ENCODE data around the gene BSND.

The BSND gene

DNA sequence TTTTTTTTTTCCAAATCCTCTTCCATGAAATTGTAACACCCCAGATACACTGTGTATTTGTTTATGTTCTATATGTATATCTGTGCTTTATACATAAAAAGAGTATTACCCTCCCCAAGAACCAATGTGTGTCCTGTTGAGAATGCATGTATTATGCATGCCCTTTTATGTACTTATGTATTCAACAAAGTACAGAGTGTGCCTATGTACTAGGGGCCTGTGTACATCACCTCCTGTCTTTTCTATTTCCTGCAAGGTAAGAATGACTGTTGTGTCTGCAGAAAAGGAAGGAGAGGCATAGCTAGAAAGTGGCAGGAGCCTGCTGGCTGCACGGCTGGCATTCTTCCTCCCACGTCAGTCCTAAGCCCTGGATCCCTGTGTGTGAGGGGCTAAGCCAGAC is 11.3 kb upstream of the BSND start:
- no peak overlapping the region for H3K4me3 ChIP-seq (ENCODE audit: low read depth, low read length)
- TF ChIP-seq, protein P1, sequence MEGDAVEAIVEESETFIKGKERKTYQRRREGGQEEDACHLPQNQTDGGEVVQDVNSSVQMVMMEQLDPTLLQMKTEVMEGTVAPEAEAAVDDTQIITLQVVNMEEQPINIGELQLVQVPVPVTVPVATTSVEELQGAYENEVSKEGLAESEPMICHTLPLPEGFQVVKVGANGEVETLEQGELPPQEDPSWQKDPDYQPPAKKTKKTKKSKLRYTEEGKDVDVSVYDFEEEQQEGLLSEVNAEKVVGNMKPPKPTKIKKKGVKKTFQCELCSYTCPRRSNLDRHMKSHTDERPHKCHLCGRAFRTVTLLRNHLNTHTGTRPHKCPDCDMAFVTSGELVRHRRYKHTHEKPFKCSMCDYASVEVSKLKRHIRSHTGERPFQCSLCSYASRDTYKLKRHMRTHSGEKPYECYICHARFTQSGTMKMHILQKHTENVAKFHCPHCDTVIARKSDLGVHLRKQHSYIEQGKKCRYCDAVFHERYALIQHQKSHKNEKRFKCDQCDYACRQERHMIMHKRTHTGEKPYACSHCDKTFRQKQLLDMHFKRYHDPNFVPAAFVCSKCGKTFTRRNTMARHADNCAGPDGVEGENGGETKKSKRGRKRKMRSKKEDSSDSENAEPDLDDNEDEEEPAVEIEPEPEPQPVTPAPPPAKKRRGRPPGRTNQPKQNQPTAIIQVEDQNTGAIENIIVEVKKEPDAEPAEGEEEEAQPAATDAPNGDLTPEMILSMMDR (IDR thresholded peaks at IDR 0.05; ENCODE audit: borderline replicate concordance, insufficient read depth, low read depth, low read length): no peak

DNA sequence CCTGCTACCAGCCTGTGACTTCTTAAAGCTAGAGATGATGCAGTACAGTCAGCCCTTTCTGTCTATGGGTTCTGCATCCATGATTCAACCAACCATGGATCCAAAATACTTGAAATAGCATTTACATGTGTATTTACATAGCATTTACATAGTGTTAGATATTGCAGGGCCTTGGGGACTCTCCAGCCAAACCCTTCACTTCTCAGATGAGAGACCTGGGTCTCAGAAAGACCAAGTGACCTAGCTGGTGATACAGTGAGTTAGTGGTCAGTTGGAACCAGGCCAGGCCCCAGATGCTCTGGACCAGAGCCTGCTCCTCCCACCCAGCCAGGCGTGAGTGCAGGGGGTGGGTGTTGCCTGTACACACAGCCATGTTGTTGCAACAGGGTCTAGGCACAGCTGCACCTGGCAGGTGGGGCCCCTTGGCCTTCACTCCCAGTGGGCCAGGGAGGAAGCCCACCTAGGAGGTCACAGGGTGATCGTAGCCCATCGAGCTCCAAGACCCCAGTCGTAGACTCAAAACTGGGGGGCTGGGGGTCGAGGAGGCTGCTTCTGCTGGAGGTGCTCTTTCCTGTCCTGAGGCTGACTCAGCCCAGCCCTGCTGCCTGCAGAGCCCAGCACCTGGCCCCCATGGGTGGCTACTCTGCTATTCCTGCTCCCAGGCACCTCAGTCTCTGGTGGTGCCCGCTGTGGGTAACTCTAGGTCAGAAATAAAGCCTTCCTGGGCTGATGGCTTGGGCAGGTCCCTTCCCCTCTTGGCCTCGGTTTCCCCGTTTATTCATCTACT is 10.6 kb upstream of the BSND start:
- TF ChIP-seq, protein P1 (IDR thresholded peaks at IDR 0.05; ENCODE audit: borderline replicate concordance, insufficient read depth, low read depth, low read length): no peak

DNA sequence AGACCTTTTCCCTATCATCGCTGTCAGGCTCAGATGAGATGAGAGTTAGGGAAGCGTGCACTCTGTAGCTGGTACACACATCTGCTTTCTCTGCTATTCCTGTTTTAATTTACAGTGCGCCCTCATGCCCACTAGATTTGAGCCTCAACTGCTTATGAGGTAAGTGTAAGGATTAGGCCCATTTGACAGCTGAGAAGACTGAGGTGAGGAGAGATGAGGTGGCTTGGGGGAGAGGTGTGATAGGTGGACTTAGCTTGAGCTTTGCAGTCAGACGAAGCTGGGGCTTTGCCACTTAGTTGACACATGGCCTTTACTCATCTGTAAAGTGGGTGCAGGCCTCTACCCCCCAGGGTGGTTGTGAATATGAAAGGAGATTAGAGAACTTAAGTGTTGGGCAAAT is 9.8 kb upstream of the BSND start:
- no peak overlapping the region for H3K4me3 ChIP-seq (ENCODE audit: low read depth, low read length)
- TF ChIP-seq, protein P1 (IDR thresholded peaks at IDR 0.05; ENCODE audit: borderline replicate concordance, insufficient read depth, low read depth, low read length): no peak

More for the DNA sequence above, 10.6 kb upstream of the BSND start:
- H3K4me3 ChIP-seq (ENCODE audit: low read depth, low read length): no peak overlapping the region

DNA sequence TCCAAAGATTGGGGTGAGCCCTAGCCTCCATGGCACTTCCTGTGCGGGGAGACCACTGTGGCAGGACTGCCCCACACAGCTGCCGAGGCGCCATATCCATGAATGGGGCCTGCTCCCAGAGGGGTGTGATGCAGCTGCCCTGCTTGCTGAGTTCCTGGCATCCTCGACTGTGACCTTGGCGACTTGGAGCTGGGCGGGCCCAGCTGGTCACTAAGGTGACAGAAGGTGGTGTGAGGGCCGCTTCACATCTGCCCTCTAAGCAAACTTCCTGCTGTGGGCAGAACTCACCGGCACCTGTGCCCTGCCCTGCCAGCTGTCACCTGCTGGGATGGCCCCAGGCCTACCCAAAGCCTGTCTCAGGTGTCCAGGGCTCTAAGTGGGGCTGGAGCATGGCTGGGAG is 9.3 kb upstream of the BSND start:
- no peak overlapping the region for H3K4me3 ChIP-seq (ENCODE audit: low read depth, low read length)
- TF ChIP-seq, protein P1 (IDR thresholded peaks at IDR 0.05; ENCODE audit: borderline replicate concordance, insufficient read depth, low read depth, low read length): no peak

DNA sequence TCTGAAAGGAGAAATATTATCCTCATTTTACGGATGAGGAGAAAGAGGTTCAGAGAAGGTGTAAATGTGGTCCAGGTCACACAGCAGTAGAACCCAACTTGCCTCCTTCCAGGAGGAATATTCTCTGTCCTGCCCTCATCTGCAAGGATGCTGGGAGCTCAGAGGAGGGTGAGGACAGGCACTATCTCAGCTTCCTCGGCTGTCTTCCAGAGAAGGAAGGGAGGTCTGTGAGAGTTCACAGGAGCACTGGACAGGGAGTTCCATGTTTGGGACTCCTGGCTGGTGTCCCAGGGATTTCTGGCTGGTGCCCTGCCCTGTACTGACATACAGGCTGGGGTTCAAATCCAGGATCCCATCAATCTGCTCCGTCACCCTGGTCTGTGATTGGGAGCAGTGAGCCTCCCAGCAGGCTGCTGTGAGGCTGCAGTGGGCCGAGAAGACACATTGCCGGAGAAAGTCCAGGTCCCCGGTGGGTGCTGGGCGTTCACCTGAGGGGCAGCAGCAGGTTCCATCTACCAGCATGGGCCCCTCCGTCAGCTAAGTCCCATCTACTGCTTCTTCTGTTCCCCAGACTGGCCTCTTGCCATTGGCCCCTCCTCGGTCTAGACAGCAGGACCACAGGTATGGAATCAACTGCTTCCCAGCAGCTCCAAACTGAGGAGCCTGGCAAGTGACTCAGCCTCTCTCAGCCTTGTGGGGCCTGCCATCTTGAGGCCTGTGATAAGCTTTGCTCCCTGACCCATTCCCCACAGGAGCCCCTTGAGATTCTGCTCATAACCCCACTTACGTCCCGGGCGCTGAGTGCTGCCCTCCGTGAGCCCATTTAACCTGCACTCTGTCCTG is 8.5 kb upstream of the BSND start:
- H3K4me3 ChIP-seq (ENCODE audit: low read depth, low read length): no peak overlapping the region
- TF ChIP-seq, protein P1 (IDR thresholded peaks at IDR 0.05; ENCODE audit: borderline replicate concordance, insufficient read depth, low read depth, low read length): no peak

DNA sequence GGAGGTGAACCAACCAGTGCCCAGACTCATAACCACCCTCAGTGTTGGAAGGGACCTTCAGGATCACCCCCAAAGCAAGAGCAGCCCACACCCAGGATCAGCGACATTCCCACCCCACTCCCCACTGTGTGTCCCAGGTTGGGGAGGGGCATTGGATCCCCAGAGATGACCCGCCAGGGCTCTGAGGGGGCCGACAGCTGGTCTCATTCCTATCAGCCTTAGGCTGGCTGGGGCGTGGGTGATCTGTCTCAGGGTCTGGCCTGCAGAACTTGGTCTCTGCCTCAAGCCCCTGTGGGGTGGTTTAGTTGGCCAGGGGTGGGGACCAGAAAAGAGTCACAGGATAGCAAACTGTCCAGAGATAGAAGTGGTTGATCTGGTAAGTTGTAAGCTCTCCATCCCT is 7.8 kb upstream of the BSND start:
- TF ChIP-seq, protein P1 (IDR thresholded peaks at IDR 0.05; ENCODE audit: borderline replicate concordance, insufficient read depth, low read depth, low read length): no peak
- no peak overlapping the region for H3K4me3 ChIP-seq (ENCODE audit: low read depth, low read length)
